ENCODE results near the gene MYH9.

The MYH9 gene

DNA sequence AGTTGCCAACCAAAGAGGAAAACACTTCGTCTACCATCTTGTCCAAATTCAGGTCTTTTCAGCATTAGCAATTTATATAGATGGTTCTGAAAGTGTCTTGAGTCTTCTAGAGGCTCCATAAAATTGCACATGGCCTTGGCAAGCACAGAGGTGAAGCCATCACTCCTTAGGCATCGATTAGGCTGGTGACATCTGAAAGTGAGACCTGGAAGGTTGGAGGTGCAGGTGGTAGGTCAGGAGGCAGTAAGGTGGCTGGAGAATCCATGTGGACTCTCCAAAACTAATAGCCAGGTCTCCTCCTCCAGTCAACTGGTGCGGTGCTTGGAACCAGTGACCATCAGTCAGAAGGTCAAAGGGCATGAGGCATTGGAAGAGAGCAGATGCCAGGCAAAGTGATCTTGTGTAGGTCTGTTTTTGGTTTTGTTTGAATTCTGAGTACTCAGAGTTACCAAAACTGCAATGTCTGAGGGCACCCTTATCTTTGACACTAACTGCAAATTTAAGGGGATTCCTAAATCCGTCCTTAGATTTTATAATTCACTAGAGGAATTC, 141.9 kb downstream of the MYH9 start:
- DNase-seq (ENCODE audit: low read depth) = no peak

GRCh38 chr22:36244522-36245391, 143.0 kb downstream of the MYH9 start:
- DNase-seq (ENCODE audit: low read depth) = no peak

- DNase-seq (ENCODE audit: low read depth) = no peak
Observed at GRCh38 chr22:36243986-36244385, 143.8 kb downstream of the MYH9 start.

- peak; percentile 74 for DNase-seq (ENCODE audit: low read depth)
Observed at GRCh38 chr22:36239401-36240171, 148.2 kb downstream of the MYH9 start, which contains the start of gene APOL2. TSS of gene APOL2 (minus strand) at chr22:36239527. CDS start at chr22:36233162, 6,365 bp downstream.

GRCh38 chr22:36239150-36239400, 148.7 kb downstream of the MYH9 start:
- no peak for DNase-seq (ENCODE audit: low read depth)

GRCh38 chr22:36238373-36239149, 149.2 kb downstream of the MYH9 start:
- DNase-seq (ENCODE audit: low read depth) = no peak

- no peak for DNase-seq (ENCODE audit: low read depth)
Observed at GRCh38 chr22:36237462-36238372, 150.1 kb downstream of the MYH9 start.

DNA sequence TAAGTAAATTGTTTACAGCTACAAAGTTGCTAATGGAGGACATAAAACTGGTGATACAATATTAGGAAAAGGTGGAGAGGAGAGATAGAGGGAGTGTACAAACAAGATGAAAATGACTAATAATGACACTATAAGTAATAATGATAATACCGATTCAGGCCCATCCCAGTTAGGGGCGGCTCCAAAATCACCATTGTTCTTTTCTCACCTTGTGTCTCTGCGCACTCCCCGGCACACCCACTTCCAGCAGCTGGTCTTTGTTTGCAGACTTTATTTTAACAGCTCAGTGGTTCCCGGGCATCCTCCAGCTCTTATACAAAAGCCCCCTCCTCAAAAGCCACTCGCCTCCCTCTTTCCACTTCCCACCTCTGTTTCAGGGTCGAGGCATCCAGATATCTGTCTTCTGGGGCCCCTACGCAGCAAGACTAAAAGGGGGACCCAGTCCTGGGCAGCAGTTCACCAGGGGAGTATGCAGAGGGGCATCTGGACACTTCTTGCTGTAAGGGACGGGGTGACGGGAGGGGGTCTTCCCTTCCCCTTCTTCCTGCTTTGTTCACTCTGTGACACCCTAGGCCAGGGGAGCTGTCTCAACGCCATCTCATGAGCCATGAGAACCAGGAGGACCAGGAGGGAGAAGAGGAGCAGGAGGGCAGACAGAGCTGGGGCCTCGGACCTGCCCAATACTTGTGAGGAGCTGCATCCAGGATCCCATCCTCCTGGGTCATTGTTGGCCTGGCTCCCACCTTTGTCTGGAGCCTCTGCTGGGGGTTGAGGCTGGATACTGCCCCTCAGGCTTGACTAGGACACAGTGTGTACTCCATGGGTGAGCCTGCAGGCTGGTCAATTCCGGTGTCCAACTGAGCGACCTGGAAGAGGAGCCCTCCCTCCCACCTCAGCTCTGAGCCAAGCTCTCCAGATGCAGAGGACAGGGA, 151.1 kb downstream of the MYH9 start:
- no peak for DNase-seq (ENCODE audit: low read depth)

GRCh38 chr22:36235585-36235984, 152.2 kb downstream of the MYH9 start:
- DNase-seq (ENCODE audit: low read depth) = no peak

GRCh38 chr22:36234919-36235318, 152.8 kb downstream of the MYH9 start:
- DNase-seq (ENCODE audit: low read depth) = no peak

- DNase-seq (ENCODE audit: low read depth) = no peak
Observed at GRCh38 chr22:36234213-36234612, 153.6 kb downstream of the MYH9 start.

- DNase-seq (ENCODE audit: low read depth) = no peak
Observed at GRCh38 chr22:36233796-36234195, 154.0 kb downstream of the MYH9 start.

- DNase-seq (ENCODE audit: low read depth) = no peak
Observed at GRCh38 chr22:36232715-36233401, 154.9 kb downstream of the MYH9 start.
